HG03460 (cell line): ENCODE measurements around the gene MAN1B1.
A peak's percentile ranks its signal among the peaks of the same experiment; 100 is the strongest.

Experiments
- ATAC-seq: cut with Tn5 transposase; IDR thresholded peaks from one replicate; pipeline ENCODE4 v1.9.1; 2021; ENCODE audit not compliant: unreplicated experiment

The MAN1B1 gene

GRCh38 chr9:137086531-137087408 is at the start of gene MAN1B1:
MAN1B1 (plus strand) TSS chr9:137086985; CDS start chr9:137087000, 15 bp downstream.
- peak; percentile 73 for ATAC-seq

- no peak for ATAC-seq
These were observed 49.8 kb upstream of the MAN1B1 start for GRCh38 chr9:137037035-137037434.

GRCh38 chr9:137037483-137037882 is 49.3 kb upstream of the MAN1B1 start:
- no peak for ATAC-seq

GRCh38 chr9:137038916-137039315 is 47.9 kb upstream of the MAN1B1 start:
- ATAC-seq, result no peak

- ATAC-seq, result no peak
These were observed 47.0 kb upstream of the MAN1B1 start for GRCh38 chr9:137039611-137040366.

- no peak for ATAC-seq
These were observed 46.2 kb upstream of the MAN1B1 start for GRCh38 chr9:137040568-137040967.

- no peak for ATAC-seq
These were observed 45.7 kb upstream of the MAN1B1 start for GRCh38 chr9:137041124-137041523.

GRCh38 chr9:137042751-137043727 is 43.7 kb upstream of the MAN1B1 start:
- no peak for ATAC-seq

- no peak for ATAC-seq
These were observed 42.7 kb upstream of the MAN1B1 start for GRCh38 chr9:137044037-137044436.

- ATAC-seq, result no peak
These were observed 42.1 kb upstream of the MAN1B1 start for GRCh38 chr9:137044502-137045177.

- ATAC-seq, result no peak
These were observed 41.3 kb upstream of the MAN1B1 start for GRCh38 chr9:137045294-137046087.

- no peak for ATAC-seq
These were observed 40.5 kb upstream of the MAN1B1 start, which contains the start of gene NPDC1 for GRCh38 chr9:137046088-137046787. NPDC1 (minus strand) TSS chr9:137046177; CDS start chr9:137045989, 188 bp downstream.

- ATAC-seq, result no peak
These were observed 37.9 kb upstream of the MAN1B1 start for GRCh38 chr9:137048655-137049543.

- ATAC-seq, result no peak
These were observed 37.0 kb upstream of the MAN1B1 start for GRCh38 chr9:137049544-137050449.

GRCh38 chr9:137050570-137050969 is 36.2 kb upstream of the MAN1B1 start:
- no peak for ATAC-seq

- no peak for ATAC-seq
These were observed 35.5 kb upstream of the MAN1B1 start for GRCh38 chr9:137051145-137051724.
